HAP-1 (cell line): ENCODE data around the gene CPS1.
A peak's percentile ranks its signal among the peaks of the same experiment; 100 is the strongest.

ENCODE experiments used
- DNase-seq, 2 experiments: peaks; one replicate each; pipeline ENCODE4 v3.0.0-alpha.2; 2016 to 2020; ENCODE audit warnings: low spot score in 2 of 2
- H3K27me3 ChIP-seq: fragments of 250-450 bp; sonication (Bioruptor Pico); 2 replicates; pipeline ENCODE4 v1.5.1; 2020; ENCODE audit warnings: low read depth, mild to moderate bottlenecking, moderate library complexity
- H3K36me3 ChIP-seq: fragments of 250-450 bp; sonication (Bioruptor Pico); replicated peaks from 2 replicates; pipeline ENCODE4 v1.5.1; 2020; ENCODE audit warnings: mild to moderate bottlenecking
- H3K4me1 ChIP-seq: fragments of 250-450 bp; sonication (Bioruptor Pico); 2 replicates; pipeline ENCODE4 v1.5.1; 2020; ENCODE audit warnings: mild to moderate bottlenecking
- H3K4me3 ChIP-seq: fragments of 250-450 bp; sonication (Bioruptor Pico); 2 replicates; pipeline ENCODE4 v1.5.1; 2020; ENCODE audit warnings: mild to moderate bottlenecking, moderate library complexity
- H3K9me3 ChIP-seq: fragments of 250-450 bp; sonication (Bioruptor Pico); 2 replicates; pipeline ENCODE4 v1.5.1; 2020; ENCODE audit warnings: mild to moderate bottlenecking, moderate library complexity
- in situ Hi-C: fragments of 300-500 bp; cut with MboI; formaldehyde crosslinking; loops from 3 replicates; pipeline ENCODE4 v1.14.3; 2020; ENCODE audit warnings: low sequenced_read_pairs, inconsistent platforms, mixed read lengths

Gene CPS1

DNA sequence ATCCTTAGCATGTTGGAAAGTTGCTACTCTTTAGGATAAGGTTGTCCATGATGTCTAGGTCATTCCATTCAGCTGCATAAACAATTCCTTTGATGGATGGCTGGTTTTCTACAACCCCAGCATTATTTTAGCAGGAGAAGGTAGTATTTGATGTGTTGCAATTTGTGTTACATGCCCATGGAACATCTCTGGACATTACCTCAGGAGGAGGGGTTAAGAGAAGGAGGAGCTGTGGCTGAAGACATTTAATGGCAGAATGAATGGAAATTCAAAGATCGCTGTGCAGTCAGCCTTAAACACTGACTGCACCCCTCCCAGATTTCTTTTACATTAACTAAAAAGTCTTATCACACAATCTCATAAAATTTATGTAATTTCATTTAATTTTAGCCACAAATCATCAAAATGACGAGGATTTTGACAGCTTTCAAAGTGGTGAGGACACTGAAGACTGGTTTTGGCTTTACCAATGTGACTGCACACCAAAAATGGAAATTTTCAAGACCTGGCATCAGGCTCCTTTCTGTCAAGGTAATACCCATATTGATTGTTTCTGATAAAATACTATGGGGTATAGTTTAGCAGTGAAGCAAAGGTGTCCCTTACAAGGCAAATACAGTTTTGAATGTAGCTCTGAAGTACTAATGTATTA is at the start of gene CPS1:
CPS1 (plus strand) TSS at position 271 of the 652 bp plus-strand sequence; CDS start at position 406, 135 bp downstream.
- Histone ChIP-seq H3K4me3 (no peak within 1 kb of the TSS), H3K27me3 (peaks cover 5% of the 10 kb centered on the region; the same call in 1 of the 2 replicates), H3K9me3 (no peaks in the 10 kb centered on the region), H3K4me1 (peaks cover 3% of the 10 kb centered on the region), H3K36me3 (no peaks in the 10 kb centered on the region)
- DNase-seq: no peak
- in situ Hi-C loops: no loop called here

DNA sequence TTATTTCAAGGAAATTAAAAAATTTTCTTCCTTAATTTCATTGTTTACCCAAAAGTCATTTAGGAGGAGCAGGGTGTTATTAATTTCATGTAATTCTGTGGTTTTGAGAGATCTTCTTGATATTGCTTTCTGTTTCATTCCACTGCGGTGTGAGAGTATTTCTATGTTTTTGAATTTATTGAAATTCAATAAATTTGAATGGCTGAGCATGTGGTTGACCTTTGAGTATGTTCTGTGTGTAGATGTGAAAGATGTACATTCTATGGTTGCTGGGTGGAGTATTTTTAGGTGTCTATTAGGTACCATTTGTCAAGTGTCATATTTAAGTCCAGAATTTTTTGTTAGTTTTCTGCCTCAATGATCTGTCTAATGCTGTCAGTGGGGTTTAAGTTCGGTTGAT is 40.5 kb upstream of the CPS1 start:
- DNase-seq: no peak
- no peaks in the 10 kb centered on the region for H3K4me1 ChIP-seq
- no peaks in the 10 kb centered on the region for H3K36me3 ChIP-seq
- no peak overlapping the region for H3K4me3 ChIP-seq
- H3K27me3 ChIP-seq: no peaks in the 10 kb centered on the region
- in situ Hi-C loops: no loop called here
- H3K9me3 ChIP-seq: no peaks in the 10 kb centered on the region

DNA sequence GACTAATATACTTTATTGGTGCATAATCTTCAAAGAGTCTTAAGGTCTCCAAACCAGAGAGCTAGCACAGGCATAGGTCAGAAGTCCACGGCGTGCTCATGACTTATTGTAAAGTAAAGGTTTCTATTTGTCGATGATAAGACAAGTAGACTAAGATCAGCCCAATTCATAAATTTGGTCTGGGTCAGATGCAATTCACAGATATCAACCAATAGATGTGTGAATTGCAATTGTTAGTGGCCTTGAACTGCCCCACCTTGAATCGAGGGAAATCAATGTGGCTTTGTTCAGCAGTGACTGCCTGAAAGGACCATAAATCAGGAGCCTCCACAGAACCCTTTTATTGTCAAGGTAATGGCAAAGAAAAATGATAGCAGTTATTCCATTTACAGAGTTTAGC is 39.1 kb upstream of the CPS1 start:
- H3K27me3 ChIP-seq: no peaks in the 10 kb centered on the region; the same call in 1 of the 2 replicates
- H3K36me3 ChIP-seq: no peaks in the 10 kb centered on the region
- no peaks in the 10 kb centered on the region for H3K4me1 ChIP-seq
- no peaks in the 10 kb centered on the region for H3K9me3 ChIP-seq
- in situ Hi-C loops: no loop called here
- peak in 1 of 2 experiments; percentile 39 for DNase-seq
- no peak overlapping the region for H3K4me3 ChIP-seq

DNA sequence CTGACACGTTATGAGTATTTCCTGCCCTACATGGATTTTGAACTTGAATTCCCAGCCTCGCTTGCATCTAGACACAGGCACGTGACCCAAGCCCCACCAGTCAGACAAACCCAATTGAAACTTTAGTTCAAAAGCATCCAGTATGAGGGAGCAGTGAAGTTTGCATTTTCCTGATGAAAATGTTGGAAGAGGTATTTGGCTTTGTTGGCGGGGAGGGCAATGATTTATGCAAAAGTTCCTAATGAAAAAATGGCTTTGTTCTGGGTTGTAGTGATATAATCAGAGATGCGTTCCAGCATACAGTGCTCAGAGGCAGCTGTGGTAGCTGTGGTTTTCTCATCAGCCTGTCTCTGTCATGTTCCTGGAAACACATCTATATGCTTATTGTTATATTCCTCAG is 36.8 kb upstream of the CPS1 start:
- H3K4me1 ChIP-seq: no peaks in the 10 kb centered on the region
- in situ Hi-C loops: no loop called here
- DNase-seq: no peak
- no peaks in the 10 kb centered on the region for H3K9me3 ChIP-seq
- peaks cover 5% of the 10 kb centered on the region; the same call in 1 of the 2 replicates for H3K27me3 ChIP-seq
- H3K4me3 ChIP-seq: no peak overlapping the region
- no peaks in the 10 kb centered on the region for H3K36me3 ChIP-seq

DNA sequence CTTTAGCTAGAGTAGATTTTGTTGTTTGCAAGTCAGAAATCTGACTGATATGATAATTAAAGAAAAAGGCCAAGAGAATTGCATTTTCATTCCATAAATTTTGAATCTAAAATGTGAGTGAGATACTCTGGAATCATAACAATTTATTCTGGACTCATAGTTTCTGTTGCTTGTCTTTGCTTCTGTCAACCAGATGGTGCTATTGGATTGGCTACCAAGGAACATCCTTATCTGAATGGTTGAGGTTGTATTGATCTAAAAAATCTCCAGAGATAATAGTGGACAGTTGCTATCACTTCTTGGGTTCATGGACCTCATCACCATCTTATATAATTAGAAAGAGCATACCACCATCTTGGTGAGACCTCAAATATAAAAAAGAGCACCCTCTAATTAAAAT is 34.0 kb upstream of the CPS1 start:
- H3K9me3 ChIP-seq: no peaks in the 10 kb centered on the region
- H3K4me3 ChIP-seq: no peak overlapping the region
- in situ Hi-C loops: no loop called here
- H3K27me3 ChIP-seq: peaks cover 5% of the 10 kb centered on the region; the same call in 1 of the 2 replicates
- H3K4me1 ChIP-seq: no peaks in the 10 kb centered on the region
- DNase-seq: no peak
- H3K36me3 ChIP-seq: no peaks in the 10 kb centered on the region

DNA sequence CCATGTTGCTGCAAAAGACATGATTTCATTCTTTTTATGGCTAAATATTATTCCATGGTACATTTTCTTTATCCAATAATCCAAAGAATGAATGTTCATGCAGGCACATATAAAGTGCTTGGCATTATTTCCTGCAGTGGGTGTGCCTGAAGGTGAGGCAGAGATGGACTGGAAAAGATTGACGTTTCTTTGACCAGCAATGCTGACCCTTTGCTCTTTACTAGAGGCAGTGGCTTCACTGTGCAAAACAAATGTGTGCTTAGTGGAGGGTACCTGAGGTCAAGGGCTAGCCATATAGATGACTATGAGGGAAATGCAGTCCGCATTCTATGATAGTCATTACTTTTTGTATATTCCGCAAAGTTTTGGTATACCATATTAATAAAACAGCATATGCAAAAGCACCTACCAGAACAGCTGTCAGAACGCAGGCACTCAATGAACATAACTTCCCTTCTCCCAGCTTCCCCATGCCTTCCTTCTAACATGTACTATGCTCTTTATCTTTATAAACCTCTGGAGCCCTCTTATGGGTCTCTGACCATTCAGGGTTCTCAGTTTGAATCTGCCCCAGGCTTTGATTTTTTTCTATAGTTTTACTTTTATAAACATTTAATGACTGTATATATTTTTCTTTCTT is 32.6 kb upstream of the CPS1 start:
- H3K27me3 ChIP-seq: peaks cover 5% of the 10 kb centered on the region; the same call in 1 of the 2 replicates
- in situ Hi-C loops: no loop called here
- H3K9me3 ChIP-seq: no peaks in the 10 kb centered on the region
- DNase-seq: no peak
- no peaks in the 10 kb centered on the region for H3K36me3 ChIP-seq
- no peaks in the 10 kb centered on the region for H3K4me1 ChIP-seq
- no peak overlapping the region for H3K4me3 ChIP-seq

DNA sequence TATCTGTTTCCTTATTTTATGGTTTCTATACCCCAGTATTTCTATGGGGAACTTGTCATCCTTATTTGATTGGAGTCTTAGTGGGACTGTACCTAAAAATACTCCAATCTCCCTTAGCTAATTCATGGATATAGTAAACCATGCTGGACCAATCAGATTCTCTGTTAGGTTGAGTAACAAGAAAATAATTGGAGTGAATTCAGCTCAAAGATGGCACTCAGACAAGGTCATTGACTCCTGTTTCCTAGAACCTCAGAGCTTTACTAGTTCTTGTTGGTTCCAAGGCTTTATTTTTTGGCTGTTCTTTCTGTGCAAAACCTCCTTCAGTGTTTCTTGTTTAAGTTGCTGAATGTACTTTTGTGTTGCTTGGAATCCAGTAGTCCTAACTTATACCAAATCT is 31.9 kb upstream of the CPS1 start:
- peaks cover 5% of the 10 kb centered on the region; the same call in 1 of the 2 replicates for H3K27me3 ChIP-seq
- in situ Hi-C loops: no loop called here
- no peaks in the 10 kb centered on the region for H3K4me1 ChIP-seq

DNA sequence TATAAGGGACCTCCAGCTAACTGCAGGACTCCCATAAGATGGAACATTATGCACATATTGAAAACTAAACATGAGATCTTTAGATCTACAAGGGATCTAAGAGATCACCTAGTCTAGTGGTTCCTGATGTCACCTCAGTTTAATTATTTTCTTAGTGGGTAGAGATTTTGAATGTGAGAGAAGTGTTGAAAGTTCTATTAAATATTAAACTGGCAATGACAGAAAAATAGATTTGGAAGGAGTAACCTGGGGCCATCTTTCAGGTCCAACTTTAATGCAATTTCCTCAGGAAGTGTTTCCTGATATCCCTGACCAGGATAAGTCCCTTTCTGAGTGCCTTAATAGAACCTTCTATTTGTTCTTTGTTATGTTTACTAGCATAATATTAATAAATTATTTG is 29.1 kb upstream of the CPS1 start:
- Histone ChIP-seq H3K9me3 (no peaks in the 10 kb centered on the region), H3K4me1 (no peaks in the 10 kb centered on the region; the same call in 1 of the 2 replicates), H3K36me3 (no peaks in the 10 kb centered on the region), H3K27me3 (peaks cover 5% of the 10 kb centered on the region; the same call in 1 of the 2 replicates), H3K4me3 (no peak overlapping the region)
- no peak for DNase-seq
- in situ Hi-C loops: no loop called here

More for the DNA sequence above, 31.9 kb upstream of the CPS1 start:
- H3K4me3 ChIP-seq: no peak overlapping the region
- no peaks in the 10 kb centered on the region for H3K36me3 ChIP-seq
- DNase-seq: no peak
- no peaks in the 10 kb centered on the region for H3K9me3 ChIP-seq

DNA sequence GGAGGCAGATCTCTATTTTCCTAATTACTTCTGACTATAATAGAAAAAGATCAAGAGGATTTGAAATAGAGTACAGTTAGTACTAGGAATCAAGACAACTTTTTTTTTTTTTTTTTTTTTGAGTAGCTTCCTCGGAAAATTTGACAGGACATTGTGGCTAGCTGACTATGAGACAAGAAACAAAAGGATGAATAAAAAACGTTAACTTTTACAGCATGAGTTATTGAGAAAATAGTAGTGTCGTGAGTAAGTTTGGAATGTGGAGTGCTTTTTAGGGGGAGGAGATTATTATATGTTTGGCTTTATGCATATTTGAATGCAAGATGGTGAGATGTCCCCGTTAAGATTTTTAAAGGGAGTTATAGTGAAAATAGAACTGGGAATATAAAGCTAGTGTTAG is 27.7 kb upstream of the CPS1 start:
- in situ Hi-C loops: no loop called here
- Histone ChIP-seq H3K4me1 (no peaks in the 10 kb centered on the region; the same call in 1 of the 2 replicates), H3K36me3 (no peaks in the 10 kb centered on the region), H3K4me3 (no peak overlapping the region), H3K9me3 (no peaks in the 10 kb centered on the region), H3K27me3 (no peaks in the 10 kb centered on the region; the same call in 1 of the 2 replicates)
- DNase-seq: no peak

DNA sequence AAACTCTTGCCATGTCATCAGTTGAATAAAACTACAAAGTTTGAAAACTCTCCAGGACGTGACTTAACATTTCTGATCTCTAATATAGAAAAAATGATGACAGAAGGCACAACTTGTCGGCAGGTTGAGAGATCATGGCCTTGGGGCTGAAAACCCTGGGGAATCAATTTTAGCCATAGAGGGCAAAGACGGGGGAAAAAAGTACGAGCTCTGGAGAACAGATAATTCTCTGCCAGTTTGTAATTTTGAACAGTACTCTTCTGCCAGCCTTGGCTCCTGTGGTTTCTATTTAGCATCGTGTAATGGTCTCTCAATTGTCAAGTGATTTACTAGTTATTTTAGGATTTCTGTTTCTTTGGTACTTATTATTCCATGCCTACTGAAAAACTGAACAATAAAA is 25.3 kb upstream of the CPS1 start:
- Histone ChIP-seq H3K4me3 (no peak overlapping the region), H3K4me1 (no peaks in the 10 kb centered on the region; the same call in 1 of the 2 replicates), H3K27me3 (no peaks in the 10 kb centered on the region), H3K9me3 (no peaks in the 10 kb centered on the region), H3K36me3 (no peaks in the 10 kb centered on the region)
- DNase-seq: no peak
- in situ Hi-C loops: no loop called here

DNA sequence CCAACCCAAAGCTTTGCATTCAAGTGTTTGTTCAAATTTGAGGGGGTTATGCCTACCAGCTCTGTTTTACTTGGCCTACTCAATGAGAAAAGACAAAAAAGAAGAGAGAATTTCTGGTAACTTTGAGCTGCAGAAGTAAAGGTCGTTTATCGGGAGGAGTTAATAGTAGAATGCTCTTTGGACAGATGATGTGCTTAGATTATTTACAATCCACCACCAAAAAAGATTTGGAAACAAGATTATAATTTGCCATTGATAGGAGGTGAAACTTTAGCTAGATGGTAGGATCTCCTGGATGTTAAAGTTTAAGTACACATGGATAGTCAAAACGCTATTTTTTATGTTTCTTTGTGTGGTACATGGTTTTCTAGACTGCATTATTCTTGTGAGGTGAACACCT is 24.9 kb upstream of the CPS1 start:
- in situ Hi-C loops: no loop called here
- Histone ChIP-seq H3K36me3 (no peaks in the 10 kb centered on the region), H3K4me1 (no peaks in the 10 kb centered on the region; the same call in 1 of the 2 replicates), H3K4me3 (no peak overlapping the region), H3K27me3 (no peaks in the 10 kb centered on the region), H3K9me3 (no peaks in the 10 kb centered on the region)
- no peak for DNase-seq

DNA sequence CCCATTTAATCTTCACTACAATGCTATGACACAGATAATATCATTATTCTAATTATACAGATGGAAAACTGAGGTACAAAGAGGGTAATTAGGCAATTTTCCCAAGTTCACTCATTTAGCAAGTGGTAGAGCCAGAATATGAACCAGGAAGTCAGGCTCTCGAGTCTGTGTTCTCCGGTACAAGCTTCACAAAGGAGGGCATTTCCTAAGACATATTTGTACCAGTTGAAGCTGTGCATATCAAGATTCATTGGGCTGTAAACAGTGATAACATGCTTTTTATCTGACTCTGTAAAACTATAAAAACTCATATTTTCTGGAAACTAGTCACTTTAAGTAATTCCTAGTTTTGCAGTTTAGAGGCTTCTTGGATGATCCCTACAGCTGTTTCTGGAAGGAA is 23.0 kb upstream of the CPS1 start:
- Histone ChIP-seq H3K9me3 (no peaks in the 10 kb centered on the region), H3K36me3 (no peaks in the 10 kb centered on the region), H3K27me3 (no peaks in the 10 kb centered on the region), H3K4me3 (no peak overlapping the region), H3K4me1 (no peaks in the 10 kb centered on the region; the same call in 1 of the 2 replicates)
- DNase-seq: no peak
- in situ Hi-C loops: no loop called here

DNA sequence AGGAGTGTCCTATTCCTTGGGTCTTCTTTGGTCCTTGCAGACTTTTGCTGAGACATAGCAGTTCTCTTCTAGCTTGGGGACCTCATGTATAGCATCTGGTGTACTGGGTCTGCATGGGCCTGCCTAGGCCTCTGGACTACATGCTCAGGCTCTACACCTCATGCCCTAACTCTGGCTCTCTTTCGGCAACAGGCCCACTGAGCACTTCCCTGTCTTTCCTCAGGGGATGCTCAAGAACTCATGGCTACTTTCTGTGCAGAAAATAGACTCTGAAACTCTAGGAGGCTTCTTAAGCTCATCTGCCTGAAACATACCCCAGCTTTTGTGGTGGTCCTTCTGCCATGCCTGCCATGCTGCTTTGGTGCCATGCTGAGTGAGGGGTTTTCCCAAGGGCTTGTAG is 21.5 kb upstream of the CPS1 start:
- Histone ChIP-seq H3K9me3 (no peaks in the 10 kb centered on the region), H3K4me3 (no peak overlapping the region), H3K4me1 (no peaks in the 10 kb centered on the region; the same call in 1 of the 2 replicates), H3K36me3 (no peaks in the 10 kb centered on the region), H3K27me3 (0 out of 2 replicates have a peak, but pooled peaks cover 2% of the 10 kb centered on the region)
- in situ Hi-C loops: no loop called here
- no peak for DNase-seq

DNA sequence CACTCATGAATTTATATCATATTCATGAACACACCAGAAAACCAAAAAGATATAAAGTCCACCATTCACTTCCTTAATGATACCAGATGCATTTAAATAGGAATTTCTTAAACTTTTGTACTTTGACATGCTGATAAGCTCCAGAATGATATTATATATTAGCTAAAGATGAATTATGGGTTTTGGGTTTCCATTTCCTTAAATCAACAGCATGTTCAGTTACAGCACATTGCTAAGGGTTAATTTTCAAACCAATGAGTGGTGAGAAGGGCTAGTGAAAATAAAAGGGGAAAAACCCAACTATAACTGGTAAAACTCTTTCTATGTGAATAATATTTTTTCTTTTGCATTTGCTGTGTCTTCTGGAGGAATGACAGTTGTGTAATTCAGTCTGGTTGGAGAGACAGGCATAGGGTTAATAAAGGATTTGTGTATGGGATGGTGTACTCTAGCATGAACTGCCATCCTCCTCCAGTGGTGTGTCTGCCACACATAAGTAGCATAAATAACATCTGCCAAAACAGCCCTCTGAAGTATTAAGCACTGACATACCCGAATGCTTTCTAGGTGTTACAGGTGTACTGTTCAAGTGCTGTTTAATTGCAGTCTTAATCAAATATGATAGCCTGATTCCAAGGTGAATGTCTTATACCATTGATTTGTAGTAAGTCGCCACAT is 19.3 kb upstream of the CPS1 start:
- Histone ChIP-seq H3K27me3 (0 out of 2 replicates have a peak, but pooled peaks cover 2% of the 10 kb centered on the region), H3K4me1 (no peaks in the 10 kb centered on the region), H3K36me3 (no peaks in the 10 kb centered on the region), H3K4me3 (no peak overlapping the region), H3K9me3 (no peaks in the 10 kb centered on the region)
- no peak for DNase-seq
- in situ Hi-C loops: no loop called here
